GM19452 (cell line): ENCODE measurements around the gene TTLL8.
"Not testable (repeated sequence)": the region's sequence is repeated elsewhere in the genome, so short reads cannot be mapped to it uniquely, and the experiment has no call there.

Source experiments
- ATAC-seq: cut with Tn5 transposase; IDR thresholded peaks from one replicate; pipeline ENCODE4 v1.9.1; 2021; ENCODE audit not compliant: unreplicated experiment

The TTLL8 gene

GRCh38 chr22:50058061-50058905 is at the start of gene TTLL8:
Gene TTLL8, minus strand, starts transcription at chr22:50058298.
- ATAC-seq = no peak

- no peak for ATAC-seq
Observed at GRCh38 chr22:50107529-50107928, 49.4 kb upstream of the TTLL8 start.

DNA sequence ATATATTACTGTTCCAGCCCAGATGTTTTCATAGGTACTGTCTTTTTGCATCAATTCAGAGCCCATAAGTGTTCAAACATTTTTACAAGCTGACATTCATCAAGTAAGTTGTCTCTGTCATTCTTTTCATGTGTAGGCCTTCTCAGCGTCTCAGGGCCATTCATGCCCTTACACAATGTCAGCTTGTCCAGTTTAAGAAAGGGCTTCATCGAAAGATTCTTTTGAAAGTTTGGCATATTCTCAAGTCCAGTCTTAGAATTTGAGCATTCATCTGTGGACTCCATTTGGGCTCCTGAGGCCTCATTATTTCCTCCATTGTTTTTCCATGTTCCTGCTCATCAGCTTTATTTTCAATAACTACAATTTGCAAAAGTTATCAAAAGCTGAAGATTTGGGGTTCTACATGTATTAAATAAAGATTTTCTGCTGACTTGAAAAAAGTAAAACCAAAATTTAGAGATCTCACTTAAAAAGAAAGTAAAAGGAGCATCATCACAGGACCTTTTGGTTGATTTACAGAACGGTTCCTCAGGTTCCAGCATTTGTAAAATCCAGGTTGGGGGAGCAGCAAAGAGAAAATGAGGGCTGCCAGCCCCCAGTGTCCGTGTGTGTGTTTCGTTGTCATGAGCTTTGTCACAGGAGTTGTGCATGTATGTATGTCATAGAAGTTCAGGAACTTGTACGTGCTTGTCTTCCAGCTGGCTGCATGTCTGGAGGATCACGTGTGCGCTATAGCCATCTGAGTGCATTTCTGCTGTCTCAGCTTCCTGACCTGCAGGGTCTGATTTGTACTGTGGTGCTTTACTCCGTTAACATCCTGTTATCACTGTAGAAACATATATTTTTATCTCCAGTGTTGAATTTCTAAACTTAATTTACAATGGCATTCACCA is 47.4 kb upstream of the TTLL8 start:
- no peak for ATAC-seq

DNA sequence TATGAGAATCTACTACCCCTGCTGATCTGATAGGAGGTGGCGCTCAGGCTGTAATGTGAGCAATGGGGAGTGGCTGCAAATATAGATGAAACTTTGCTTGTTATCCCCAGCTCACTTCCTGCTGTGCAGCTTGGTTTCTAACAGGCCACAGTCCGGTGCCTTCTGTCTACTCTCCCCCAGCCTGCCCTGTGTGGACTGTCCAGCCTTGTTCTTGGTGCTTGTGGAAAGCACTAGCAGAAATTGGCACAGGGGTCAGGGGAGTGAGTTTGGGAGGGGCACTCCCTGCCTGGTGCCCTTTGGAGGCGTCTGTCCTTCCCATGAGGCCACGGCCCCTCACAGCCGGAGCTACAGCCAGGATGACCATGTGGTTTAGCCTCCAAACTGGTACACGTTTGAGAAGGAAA is 46.0 kb upstream of the TTLL8 start:
- no peak for ATAC-seq

GRCh38 chr22:50102946-50103345 is 44.8 kb upstream of the TTLL8 start:
- ATAC-seq = no peak

GRCh38 chr22:50101870-50102565 is 43.9 kb upstream of the TTLL8 start:
- ATAC-seq = no peak

GRCh38 chr22:50098052-50098451 is 40.0 kb upstream of the TTLL8 start:
- ATAC-seq = no peak

- ATAC-seq = no peak
Observed at GRCh38 chr22:50092342-50092741, 34.2 kb upstream of the TTLL8 start.

- ATAC-seq = no peak
Observed at GRCh38 chr22:50091092-50091768, 33.1 kb upstream of the TTLL8 start.

DNA sequence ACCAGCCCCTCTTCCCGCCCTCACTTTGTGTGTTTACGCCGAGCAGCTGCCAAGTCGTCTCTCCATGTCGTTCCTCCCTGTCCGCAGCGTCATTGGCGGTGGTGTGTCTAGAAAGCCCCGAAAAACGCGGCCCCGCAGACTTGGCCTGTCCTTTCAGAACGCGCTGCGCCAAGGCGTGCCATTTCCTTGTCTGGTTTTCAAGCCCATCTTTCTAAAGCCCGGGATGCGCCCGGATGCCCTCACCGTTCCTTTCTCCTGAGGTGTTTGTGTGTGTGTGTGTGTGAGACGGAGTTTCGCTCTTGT is 32.3 kb upstream of the TTLL8 start:
- no peak for ATAC-seq

- ATAC-seq = no peak
Observed at GRCh38 chr22:50089682-50090411, 31.7 kb upstream of the TTLL8 start, which contains the start of gene MOV10L1. Gene MOV10L1, plus strand, starts transcription at chr22:50090006. Its CDS starts 83 bp downstream, at chr22:50090089.

- no peak for ATAC-seq
Observed at GRCh38 chr22:50089231-50089630, 31.1 kb upstream of the TTLL8 start.

GRCh38 chr22:50088096-50088495 is 30.0 kb upstream of the TTLL8 start:
- ATAC-seq = no peak

- ATAC-seq = no peak
Observed at GRCh38 chr22:50087646-50088045, 29.5 kb upstream of the TTLL8 start.

- not testable (repeated sequence) for ATAC-seq
Observed at GRCh38 chr22:50086975-50087374, 28.9 kb upstream of the TTLL8 start.

DNA sequence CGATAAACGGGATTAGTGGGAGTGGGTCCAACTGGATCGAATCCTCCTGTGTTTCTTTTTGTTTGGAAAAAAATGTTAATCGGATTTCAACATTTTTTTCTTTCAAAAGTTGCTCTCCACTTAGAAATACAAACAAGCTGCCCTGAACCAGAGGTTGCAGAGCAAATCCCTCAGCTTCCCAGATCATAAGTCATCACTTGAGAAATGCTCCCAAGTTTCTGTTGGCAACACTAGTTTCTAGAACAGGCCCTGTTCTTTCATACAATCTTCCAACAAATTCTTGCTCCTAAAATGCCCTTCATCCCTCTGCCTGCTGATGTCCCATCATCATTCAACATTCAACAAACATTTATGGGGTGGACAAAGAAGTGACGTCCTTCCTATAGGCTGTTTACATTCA is 28.4 kb upstream of the TTLL8 start:
- ATAC-seq = no peak

DNA sequence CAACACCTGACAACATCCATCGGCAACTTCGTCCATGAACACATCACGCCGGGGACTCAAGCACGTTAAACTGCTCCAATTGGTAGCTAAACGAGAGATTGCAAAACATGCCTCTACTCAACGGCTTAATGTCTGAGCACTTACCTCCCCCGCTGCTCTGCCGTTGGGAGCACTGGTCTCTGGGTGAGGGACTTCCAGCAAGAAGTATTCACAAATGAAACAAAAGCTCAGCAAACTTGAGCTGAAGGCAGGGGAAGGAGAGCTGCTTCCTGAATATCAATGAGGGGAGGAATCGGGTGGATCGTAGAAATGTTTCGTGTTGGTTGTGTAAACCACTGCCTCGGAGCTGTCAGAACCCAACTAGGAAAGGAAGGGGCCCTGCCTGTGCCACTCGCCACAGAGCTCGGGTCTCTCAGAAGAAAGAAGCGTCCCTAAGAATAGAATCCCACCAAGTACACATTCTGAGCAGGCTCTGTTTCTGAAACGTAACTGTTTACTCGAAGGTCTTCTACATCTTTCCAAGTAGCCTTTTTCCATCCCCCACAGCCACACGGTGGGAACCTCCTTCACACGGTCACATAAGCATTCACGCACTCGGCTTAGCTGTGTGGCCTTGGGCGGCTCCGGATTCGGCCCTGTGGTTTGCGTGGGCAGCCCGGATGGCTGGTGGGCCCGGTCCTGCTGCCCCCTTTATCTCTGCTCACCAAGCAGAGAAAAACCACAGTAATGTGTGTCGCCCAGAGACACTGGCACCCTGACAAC is 27.3 kb upstream of the TTLL8 start, which contains the start of gene MLC1:
TSS of gene MLC1 (minus strand) at position 216 of the 762 bp plus-strand sequence. CDS start 524 bp downstream, outside the sequence.
- no peak for ATAC-seq

DNA sequence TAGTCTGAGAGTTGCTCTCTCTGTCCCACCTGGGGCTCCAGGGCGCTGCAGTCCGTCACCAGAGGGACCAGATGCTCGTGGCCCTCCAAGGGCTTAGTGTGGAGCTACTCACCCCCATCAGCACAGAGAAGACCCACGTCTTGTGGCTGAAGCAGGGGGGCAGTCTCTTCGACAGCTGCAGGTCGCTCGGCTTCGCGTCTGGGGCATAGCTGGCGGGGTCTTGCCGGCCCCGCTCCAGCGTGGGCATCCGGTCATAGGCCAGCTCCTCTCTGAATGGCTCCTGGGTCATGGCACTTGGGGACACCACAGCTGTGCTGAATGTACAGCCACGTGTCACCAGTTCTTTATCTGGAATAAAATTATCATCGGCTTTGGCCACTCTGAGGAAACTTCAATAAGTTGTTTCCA is 26.5 kb upstream of the TTLL8 start:
- ATAC-seq = no peak

GRCh38 chr22:50084080-50084477 is 26.0 kb upstream of the TTLL8 start:
- no peak for ATAC-seq
